ENCODE measurements around the gene CNPY3. TPM values are rescaled to one million over a fixed set of nuclear protein-coding genes. Genes with fewer than 3 reads are reported as not detected.
"Not testable (repeated sequence)": the region's sequence is repeated elsewhere in the genome, so short reads cannot be mapped to it uniquely, and the experiment has no call there.

CNPY3 gene
- polyA plus RNA-seq, 1 donor (not counting 4 experiments of a cell fraction or from before 2014, with no cell fraction given) = 19.7 TPM

DNA sequence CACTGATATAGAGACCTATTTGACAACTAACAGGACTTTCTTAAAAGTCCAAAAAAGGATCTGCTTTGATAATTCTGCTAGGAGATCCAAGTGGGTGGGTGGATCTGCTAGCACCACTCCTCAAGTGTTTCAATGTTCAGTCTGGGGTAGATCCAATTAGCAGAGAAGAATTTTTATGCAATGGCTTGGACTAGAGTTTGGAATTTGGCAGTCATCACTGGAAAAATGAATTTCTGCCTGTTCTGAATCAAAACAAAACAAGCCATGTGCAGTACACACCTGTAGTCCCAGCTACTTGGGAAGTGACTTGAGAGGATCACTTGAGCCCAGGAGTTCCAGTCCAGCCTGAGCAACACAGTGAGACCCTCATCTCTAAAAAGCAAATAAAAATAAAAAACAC is 18.7 kb downstream of the CNPY3 start:
- dilution Hi-C loops (cut with MboI; ENCODE audit: extremely low pct_ligation_motif_present, low sequenced_read_pairs) = no loop called here
- FAIRE-seq (no peak), DNase-seq (ENCODE audit: low read depth, low spot score) (no peak)
- Histone ChIP-seq H2AFZ (ENCODE audit: control insufficient read depth, low read length) (no peak overlapping the region), H3K4me2 (ENCODE audit: control insufficient read depth, extremely low read depth, insufficient read depth, low read depth, low read length) (no peak overlapping the region), H3K9me3 (ENCODE audit: control insufficient read depth, low read depth, low read length) (no peaks in the 10 kb centered on the region), H3K4me1 (ENCODE audit: control insufficient read depth, extremely low read depth, insufficient read depth, low read length) (no peaks in the 10 kb centered on the region), H3K36me3 (ENCODE audit: control insufficient read depth in 2 of 2, extremely low read depth in 1 of 2, insufficient read depth in 2 of 2, low read length in 2 of 2) (peaks cover 0 to 2% of the 10 kb centered on the region in 2 experiments), H3K79me2 (ENCODE audit: control insufficient read depth, insufficient read depth, low read length) (no peaks in the 10 kb centered on the region), H3K27ac (ENCODE audit: control insufficient read depth, insufficient read depth, low read length) (no peak overlapping the region), H3K27me3 (ENCODE audit: control insufficient read depth, extremely low read depth, insufficient read depth, low read length) (no peaks in the 10 kb centered on the region), H3K9me1 (ENCODE audit: control insufficient read depth, extremely low read depth, insufficient read depth, low read length) (no peaks in the 10 kb centered on the region), H3K9ac (ENCODE audit: control insufficient read depth, extremely low read depth, insufficient read depth, low read length) (no peak overlapping the region), H4K20me1 (ENCODE audit: control insufficient read depth, extremely low read depth, insufficient read depth, low read length) (no peaks in the 10 kb centered on the region), H3K4me3 (ENCODE audit: control insufficient read depth in 2 of 3, extremely low read depth in 1 of 3, insufficient read depth in 2 of 3, low read depth in 1 of 3, low read length in 3 of 3) (no peak overlapping the region)
- TF ChIP-seq EZH2 (IDR thresholded peaks at IDR 0.05; ENCODE audit: low read length) = no peak
- TF ChIP-seq, protein P1, sequence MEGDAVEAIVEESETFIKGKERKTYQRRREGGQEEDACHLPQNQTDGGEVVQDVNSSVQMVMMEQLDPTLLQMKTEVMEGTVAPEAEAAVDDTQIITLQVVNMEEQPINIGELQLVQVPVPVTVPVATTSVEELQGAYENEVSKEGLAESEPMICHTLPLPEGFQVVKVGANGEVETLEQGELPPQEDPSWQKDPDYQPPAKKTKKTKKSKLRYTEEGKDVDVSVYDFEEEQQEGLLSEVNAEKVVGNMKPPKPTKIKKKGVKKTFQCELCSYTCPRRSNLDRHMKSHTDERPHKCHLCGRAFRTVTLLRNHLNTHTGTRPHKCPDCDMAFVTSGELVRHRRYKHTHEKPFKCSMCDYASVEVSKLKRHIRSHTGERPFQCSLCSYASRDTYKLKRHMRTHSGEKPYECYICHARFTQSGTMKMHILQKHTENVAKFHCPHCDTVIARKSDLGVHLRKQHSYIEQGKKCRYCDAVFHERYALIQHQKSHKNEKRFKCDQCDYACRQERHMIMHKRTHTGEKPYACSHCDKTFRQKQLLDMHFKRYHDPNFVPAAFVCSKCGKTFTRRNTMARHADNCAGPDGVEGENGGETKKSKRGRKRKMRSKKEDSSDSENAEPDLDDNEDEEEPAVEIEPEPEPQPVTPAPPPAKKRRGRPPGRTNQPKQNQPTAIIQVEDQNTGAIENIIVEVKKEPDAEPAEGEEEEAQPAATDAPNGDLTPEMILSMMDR (optimal IDR thresholded peaks at IDR 0.05 in 1 of 3, IDR thresholded peaks at IDR 0.05 in 1 of 3, conservative IDR thresholded peaks at IDR 0.05 in 1 of 3; ENCODE audit: extremely low read depth in 1 of 3, insufficient read depth in 2 of 3, low read length in 3 of 3) = no peak

DNA sequence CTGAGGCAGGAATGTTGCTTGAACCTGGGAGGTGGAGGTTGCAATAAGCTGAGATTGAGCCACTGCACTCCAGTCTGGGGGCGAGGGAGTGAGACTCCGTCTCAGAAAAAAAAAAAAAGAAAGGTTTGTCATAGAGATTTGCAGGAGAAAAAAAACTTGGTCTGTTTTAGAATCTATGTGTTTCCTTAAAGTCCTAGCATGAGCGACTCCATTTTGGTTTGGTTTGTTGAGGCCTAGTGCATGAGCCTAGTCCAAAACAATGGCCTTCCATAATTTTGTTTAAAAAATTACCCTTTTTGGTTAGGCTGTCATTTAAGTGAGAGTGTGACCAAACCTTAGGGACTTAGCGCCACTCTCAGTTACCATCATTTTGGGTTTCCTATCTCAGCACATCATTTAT is 23.1 kb downstream of the CNPY3 start:
- Histone ChIP-seq H2AFZ (ENCODE audit: control insufficient read depth, low read length) (no peak overlapping the region), H3K4me3 (ENCODE audit: control insufficient read depth in 2 of 3, extremely low read depth in 1 of 3, insufficient read depth in 2 of 3, low read depth in 1 of 3, low read length in 3 of 3) (no peak overlapping the region), H4K20me1 (ENCODE audit: control insufficient read depth, extremely low read depth, insufficient read depth, low read length) (no peaks in the 10 kb centered on the region), H3K4me1 (ENCODE audit: control insufficient read depth, extremely low read depth, insufficient read depth, low read length) (peaks cover 3% of the 10 kb centered on the region), H3K27me3 (ENCODE audit: control insufficient read depth, extremely low read depth, insufficient read depth, low read length) (no peaks in the 10 kb centered on the region), H3K9me1 (ENCODE audit: control insufficient read depth, extremely low read depth, insufficient read depth, low read length) (no peaks in the 10 kb centered on the region), H3K9me3 (ENCODE audit: control insufficient read depth, low read depth, low read length) (no peaks in the 10 kb centered on the region), H3K79me2 (ENCODE audit: control insufficient read depth, insufficient read depth, low read length) (no peaks in the 10 kb centered on the region), H3K9ac (ENCODE audit: control insufficient read depth, extremely low read depth, insufficient read depth, low read length) (no peak overlapping the region), H3K36me3 (ENCODE audit: control insufficient read depth in 2 of 2, extremely low read depth in 1 of 2, insufficient read depth in 2 of 2, low read length in 2 of 2) (no peaks in the 10 kb centered on the region), H3K27ac (ENCODE audit: control insufficient read depth, insufficient read depth, low read length) (no peak overlapping the region), H3K4me2 (ENCODE audit: control insufficient read depth, extremely low read depth, insufficient read depth, low read depth, low read length) (no peak overlapping the region)
- DNase-seq (ENCODE audit: low read depth, low spot score) (no peak), FAIRE-seq (no peak)
- dilution Hi-C loops (cut with MboI; ENCODE audit: extremely low pct_ligation_motif_present, low sequenced_read_pairs) = no loop called here
- TF ChIP-seq, protein P1 (optimal IDR thresholded peaks at IDR 0.05 in 1 of 3, IDR thresholded peaks at IDR 0.05 in 1 of 3, conservative IDR thresholded peaks at IDR 0.05 in 1 of 3; ENCODE audit: extremely low read depth in 1 of 3, insufficient read depth in 2 of 3, low read length in 3 of 3) = no peak
- TF ChIP-seq EZH2 (IDR thresholded peaks at IDR 0.05; ENCODE audit: low read length) = no peak

DNA sequence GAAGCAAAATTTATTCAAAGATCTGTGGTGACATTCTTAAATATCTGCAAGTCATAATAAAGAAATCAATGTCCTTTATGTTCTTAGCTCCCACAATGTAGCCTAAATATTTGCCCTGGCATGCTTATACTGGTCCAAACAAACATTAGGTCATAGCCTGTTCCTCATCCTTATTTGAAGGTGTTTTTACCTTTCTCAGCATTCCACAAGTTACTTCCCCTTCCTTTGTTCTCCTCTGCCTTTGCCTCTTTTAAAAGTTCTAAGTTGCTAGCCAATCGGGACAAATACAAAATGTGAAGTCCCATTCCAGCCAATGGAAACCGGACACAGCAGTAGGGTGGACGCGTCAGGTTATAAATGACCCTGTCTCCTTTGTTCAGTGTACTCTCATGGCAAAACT is 25.1 kb downstream of the CNPY3 start:
- H3K4me3 ChIP-seq (ENCODE audit: control insufficient read depth in 2 of 3, extremely low read depth in 1 of 3, insufficient read depth in 2 of 3, low read depth in 1 of 3, low read length in 3 of 3); H3K4me1 ChIP-seq (ENCODE audit: control insufficient read depth, extremely low read depth, insufficient read depth, low read length); H3K4me2 ChIP-seq (ENCODE audit: control insufficient read depth, extremely low read depth, insufficient read depth, low read depth, low read length); FAIRE-seq; H3K79me2 ChIP-seq (ENCODE audit: control insufficient read depth, insufficient read depth, low read length); DNase-seq (ENCODE audit: low read depth, low spot score); H2AFZ ChIP-seq (ENCODE audit: control insufficient read depth, low read length); H3K36me3 ChIP-seq (ENCODE audit: control insufficient read depth in 2 of 2, extremely low read depth in 1 of 2, insufficient read depth in 2 of 2, low read length in 2 of 2); H3K9me3 ChIP-seq (ENCODE audit: control insufficient read depth, low read depth, low read length); H3K9ac ChIP-seq (ENCODE audit: control insufficient read depth, extremely low read depth, insufficient read depth, low read length); H3K9me1 ChIP-seq (ENCODE audit: control insufficient read depth, extremely low read depth, insufficient read depth, low read length); H3K27ac ChIP-seq (ENCODE audit: control insufficient read depth, insufficient read depth, low read length); H4K20me1 ChIP-seq (ENCODE audit: control insufficient read depth, extremely low read depth, insufficient read depth, low read length); dilution Hi-C loops (cut with MboI; ENCODE audit: extremely low pct_ligation_motif_present, low sequenced_read_pairs); H3K27me3 ChIP-seq (ENCODE audit: control insufficient read depth, extremely low read depth, insufficient read depth, low read length): not testable (repeated sequence)

Data from keratinocyte (primary cell).